Measurements from ENCODE around the gene MLH1. TPM values are rescaled to one million over a fixed set of nuclear protein-coding genes. Genes with fewer than 3 reads are reported as not detected.

Gene MLH1
- polyA plus RNA-seq, 1 of the 3 experiments (the other 2 are of a cell fraction), result 24.0 TPM

DNA sequence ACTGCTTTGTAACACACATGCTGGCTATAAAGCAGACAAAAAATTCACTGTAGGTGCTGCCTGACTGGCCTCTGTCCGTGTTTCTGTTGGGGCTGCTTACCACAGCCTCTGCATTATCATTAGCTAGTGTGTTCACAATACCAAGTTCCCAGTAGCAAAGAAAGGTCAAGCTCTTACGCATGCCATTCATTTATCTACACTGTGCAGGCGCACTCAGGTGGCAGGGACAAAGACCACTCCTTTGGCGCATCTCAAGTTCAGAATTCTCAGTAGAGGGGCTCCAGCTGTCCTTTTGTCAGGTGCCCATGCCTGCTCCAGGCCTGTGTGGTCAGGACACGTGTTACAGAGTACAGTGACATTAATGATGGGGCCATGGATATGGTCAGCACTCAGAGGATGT is 22.3 kb downstream of the MLH1 start:
- no peak overlapping the region for H3K27ac ChIP-seq (ENCODE audit: low read depth in 2 of 2, low read length in 1 of 2)
- POLR2A ChIA-PET, result no interaction called here
- no peak overlapping the region for H2AFZ ChIP-seq (ENCODE audit: low read depth)

More for the DNA sequence above, 22.3 kb downstream of the MLH1 start:
- no peaks in the 10 kb centered on the region for H3K79me2 ChIP-seq (ENCODE audit: insufficient read depth)
- no peaks in the 10 kb centered on the region for H4K20me1 ChIP-seq (ENCODE audit: insufficient read depth)
- H3K4me1 ChIP-seq (ENCODE audit: control insufficient read depth in 1 of 2, insufficient read depth in 2 of 2, low read depth in 1 of 2, low read length in 1 of 2), result no peaks in the 10 kb centered on the region
- peaks cover 57 to 70% of the 10 kb centered on the region in 2 experiments for H3K36me3 ChIP-seq (replicated peaks in 1 of 2; ENCODE audit: control insufficient read depth in 1 of 2, insufficient read depth in 2 of 2, low read length in 1 of 2)
- H3K9me2 ChIP-seq, result no peaks in the 10 kb centered on the region
- 98% methylated on average over 5 of the region's 5 CpGs for WGBS (ENCODE audit: low lambda C conversion rate)
- no peaks in the 10 kb centered on the region for H3K27me3 ChIP-seq (ENCODE audit: insufficient read depth)
- TF ChIP-seq MXI1 (IDR thresholded peaks at IDR 0.05; ENCODE audit: low read depth, low read length), result no peak
- TF ChIP-seq MEF2A (IDR thresholded peaks at IDR 0.05; ENCODE audit: borderline replicate concordance, low read depth), result no peak
- TF ChIP-seq NFIC (IDR thresholded peaks at IDR 0.05; ENCODE audit: borderline replicate concordance), result no peak
- TF ChIP-seq, protein P1, sequence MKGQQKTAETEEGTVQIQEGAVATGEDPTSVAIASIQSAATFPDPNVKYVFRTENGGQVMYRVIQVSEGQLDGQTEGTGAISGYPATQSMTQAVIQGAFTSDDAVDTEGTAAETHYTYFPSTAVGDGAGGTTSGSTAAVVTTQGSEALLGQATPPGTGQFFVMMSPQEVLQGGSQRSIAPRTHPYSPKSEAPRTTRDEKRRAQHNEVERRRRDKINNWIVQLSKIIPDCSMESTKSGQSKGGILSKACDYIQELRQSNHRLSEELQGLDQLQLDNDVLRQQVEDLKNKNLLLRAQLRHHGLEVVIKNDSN (IDR thresholded peaks at IDR 0.05; ENCODE audit: borderline replicate concordance, low read depth), result no peak
- TF ChIP-seq POLR2AphosphoS5 (IDR thresholded peaks at IDR 0.05; ENCODE audit: low read depth, low read length), result no peak
- no peak for TF ChIP-seq FOXM1 (IDR thresholded peaks at IDR 0.05; ENCODE audit: low read depth)
- TF ChIP-seq EP300 (IDR thresholded peaks at IDR 0.05; ENCODE audit: borderline replicate concordance in 1 of 2, low read depth in 1 of 2, low read length in 1 of 2), result no peak
- TF ChIP-seq, protein P2, sequence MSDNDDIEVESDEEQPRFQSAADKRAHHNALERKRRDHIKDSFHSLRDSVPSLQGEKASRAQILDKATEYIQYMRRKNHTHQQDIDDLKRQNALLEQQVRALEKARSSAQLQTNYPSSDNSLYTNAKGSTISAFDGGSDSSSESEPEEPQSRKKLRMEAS (IDR thresholded peaks at IDR 0.05; ENCODE audit: low read depth), result no peak
- no peak for TF ChIP-seq CTCF (IDR thresholded peaks at IDR 0.05)
- no peak for TF ChIP-seq TAF1 (IDR thresholded peaks at IDR 0.05; ENCODE audit: borderline replicate concordance, low read depth, low read length)
- TF ChIP-seq FOSL2 (IDR thresholded peaks at IDR 0.05; ENCODE audit: borderline replicate concordance, low read depth), result no peak
- TF ChIP-seq, protein P3, sequence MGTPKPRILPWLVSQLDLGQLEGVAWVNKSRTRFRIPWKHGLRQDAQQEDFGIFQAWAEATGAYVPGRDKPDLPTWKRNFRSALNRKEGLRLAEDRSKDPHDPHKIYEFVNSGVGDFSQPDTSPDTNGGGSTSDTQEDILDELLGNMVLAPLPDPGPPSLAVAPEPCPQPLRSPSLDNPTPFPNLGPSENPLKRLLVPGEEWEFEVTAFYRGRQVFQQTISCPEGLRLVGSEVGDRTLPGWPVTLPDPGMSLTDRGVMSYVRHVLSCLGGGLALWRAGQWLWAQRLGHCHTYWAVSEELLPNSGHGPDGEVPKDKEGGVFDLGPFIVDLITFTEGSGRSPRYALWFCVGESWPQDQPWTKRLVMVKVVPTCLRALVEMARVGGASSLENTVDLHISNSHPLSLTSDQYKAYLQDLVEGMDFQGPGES (IDR thresholded peaks at IDR 0.05; ENCODE audit: low read depth, low read length), result no peak
- TF ChIP-seq YY1 (IDR thresholded peaks at IDR 0.05; ENCODE audit: low read depth), result no peak
- no peak for TF ChIP-seq RAD21 (IDR thresholded peaks at IDR 0.05; ENCODE audit: low read length)
- no peak for TF ChIP-seq JUND (IDR thresholded peaks at IDR 0.05)
- TF ChIP-seq GABPA (IDR thresholded peaks at IDR 0.05; ENCODE audit: low read depth), result no peak
- no peak for TF ChIP-seq RCOR1 (IDR thresholded peaks at IDR 0.05; ENCODE audit: low read length)
- no peak for TF ChIP-seq ZBTB33 (IDR thresholded peaks at IDR 0.05; ENCODE audit: borderline replicate concordance, low read depth)
- no peak overlapping the region for H3K4me2 ChIP-seq
- H3K9me3 ChIP-seq, result no peaks in the 10 kb centered on the region
- peaks cover 4% of the 10 kb centered on the region for H3F3A ChIP-seq (replicated peaks; ENCODE audit: insufficient read depth)
- no peak overlapping the region for H3K9ac ChIP-seq
- DNase-seq, result no peak
- CTCF ChIA-PET, result interaction anchor here (1.8 kb wide), 1 partner anchor 57 kb away, joined by 4 read pairs; no protein-coding TSS in a partner anchor
- H3K4me3 ChIP-seq (ENCODE audit: low read depth in 2 of 2, low read length in 1 of 2), result no peak overlapping the region
